WI38 (cell line): ENCODE results near the gene SYT2.
"Not testable (repeated sequence)": the region's sequence is repeated elsewhere in the genome, so short reads cannot be mapped to it uniquely, and the experiment has no call there.

Experiments
- H3K4me3 ChIP-seq: 2 replicates; pipeline ENCODE4 v1.5.1; 2011; ENCODE audit warnings: low read depth, mild to moderate bottlenecking, control low read depth, low read length
- CTCF ChIP-seq: IDR thresholded peaks from 2 replicates; pipeline ENCODE4 v1.5.1; 2012; ENCODE audit warnings: low read depth, mild to moderate bottlenecking, control low read depth, low read length

SYT2 gene

GRCh38 chr1:202742496-202742895, 32.2 kb upstream of the SYT2 start:
- no peak overlapping the region for H3K4me3 ChIP-seq
- no peak for TF ChIP-seq CTCF

GRCh38 chr1:202733251-202733650, 23.0 kb upstream of the SYT2 start:
- TF ChIP-seq CTCF = no peak
- H3K4me3 ChIP-seq = no peak overlapping the region

- H3K4me3 ChIP-seq = no peak overlapping the region
- TF ChIP-seq CTCF = no peak
Observed at GRCh38 chr1:202728951-202729350, 18.7 kb upstream of the SYT2 start.

GRCh38 chr1:202725526-202725925, 15.3 kb upstream of the SYT2 start:
- no peak for TF ChIP-seq CTCF
- no peak overlapping the region for H3K4me3 ChIP-seq

- TF ChIP-seq CTCF = no peak
- no peak overlapping the region for H3K4me3 ChIP-seq
Observed at GRCh38 chr1:202723708-202724107, 13.5 kb upstream of the SYT2 start.

GRCh38 chr1:202723046-202723445, 12.8 kb upstream of the SYT2 start:
- H3K4me3 ChIP-seq = not testable (repeated sequence)

- H3K4me3 ChIP-seq = no peak overlapping the region
- TF ChIP-seq CTCF = no peak
Observed at GRCh38 chr1:202716654-202717053, 6.4 kb upstream of the SYT2 start.

- H3K4me3 ChIP-seq = not testable (repeated sequence)
Observed at GRCh38 chr1:202714202-202714601, 3.9 kb upstream of the SYT2 start.

- no peak for TF ChIP-seq CTCF
- H3K4me3 ChIP-seq = no peak overlapping the region
Observed at GRCh38 chr1:202713110-202713509, 2.9 kb upstream of the SYT2 start.
